Esophagus squamous epithelium (tissue), 5 donors: ENCODE results near the gene BOK. TPM values are rescaled to one million over a fixed set of nuclear protein-coding genes. Genes with fewer than 3 reads are reported as not detected.

Experiments
- DNase-seq: peaks from one replicate; lab custom pipeline; 2025; lab: John Stamatoyannopoulos, UW
- H3K27ac ChIP-seq, 4 donors: fragments of 200-600 bp; sonication (generic); one replicate each; pipeline ENCODE4 v1.5.1; 2016 to 2019; ENCODE audit warnings: mild to moderate bottlenecking in 1 of 4
- H3K27me3 ChIP-seq, 4 donors: fragments of 200-600 bp; sonication (generic); 1 replicate in 3 of 4; 2 replicates in 1 of 4; pipeline versions ENCODE4 v1.5.1 to v1.6.0; 2017 to 2021; ENCODE audit warnings: antibody characterized with exemption in 1 of 4
- H3K36me3 ChIP-seq, 3 donors: fragments of 200-600 bp; sonication (generic); one replicate each; pipeline ENCODE4 v1.5.1; 2016 to 2019
- H3K4me1 ChIP-seq, 3 donors: fragments of 200-600 bp; sonication (generic); one replicate each; pipeline ENCODE4 v1.5.1; 2017 to 2019
- H3K4me3 ChIP-seq, 4 donors: fragments of 200-600 bp; sonication (generic); 1 replicate in 3 of 4; 2 replicates in 1 of 4; pipeline ENCODE4 v1.5.1; 2016 to 2019; ENCODE audit warnings: mild to moderate bottlenecking in 2 of 4, moderate library complexity in 1 of 4
- H3K9me3 ChIP-seq, 3 donors: fragments of 200-600 bp; sonication (generic); one replicate each; pipeline ENCODE4 v1.5.1; 2016 to 2019
- POLR2A ChIP-seq, 4 donors: fragments of 450-650 bp; IDR thresholded peaks; one replicate each; pipeline ENCODE4 v1.6.1; 2017; ENCODE audit warnings: antibody characterized with exemption in 4 of 4, mild to moderate bottlenecking in 4 of 4, moderate library complexity in 3 of 4
- WGBS, 2 donors: methylation state at CpG; one replicate each; pipeline ENCODE4 v1.1.5; 2018; 5-methylcytosine and 5-hydroxymethylcytosine counted together
- intact Hi-C: fragments of 100-400 bp; cut with DNase I; formaldehyde crosslinking; loops from one replicate; pipeline ENCODE4 v1.15.0; 2022
- total RNA-seq, 4 donors: library from RNA; depleted of rRNA; stranded (reverse); fragments of >200 nt; gene quantifications; one replicate each; pipeline ENCODE4 v1.1.0, GENCODE V29; 2016
- TF ChIP-seq, protein P1 (sequence below), 6 experiments: fragments of 450-650 bp in 4 of 6; fragments of 200-600 bp in 2 of 6; sonication (generic) in 2 of 6; IDR thresholded peaks; one replicate each; pipeline ENCODE4 v1.5.1; 2016 to 2019; ENCODE audit warnings: antibody characterized with exemption in 6 of 6, mild to moderate bottlenecking in 4 of 6, moderate library complexity in 4 of 6
- donor health status: DM: yes; HTN: yes; CAD: no.

Gene BOK
- total RNA-seq, 4 donors from 2014 or later, result 35.5 to 57.1 (median 51.2) TPM

DNA sequence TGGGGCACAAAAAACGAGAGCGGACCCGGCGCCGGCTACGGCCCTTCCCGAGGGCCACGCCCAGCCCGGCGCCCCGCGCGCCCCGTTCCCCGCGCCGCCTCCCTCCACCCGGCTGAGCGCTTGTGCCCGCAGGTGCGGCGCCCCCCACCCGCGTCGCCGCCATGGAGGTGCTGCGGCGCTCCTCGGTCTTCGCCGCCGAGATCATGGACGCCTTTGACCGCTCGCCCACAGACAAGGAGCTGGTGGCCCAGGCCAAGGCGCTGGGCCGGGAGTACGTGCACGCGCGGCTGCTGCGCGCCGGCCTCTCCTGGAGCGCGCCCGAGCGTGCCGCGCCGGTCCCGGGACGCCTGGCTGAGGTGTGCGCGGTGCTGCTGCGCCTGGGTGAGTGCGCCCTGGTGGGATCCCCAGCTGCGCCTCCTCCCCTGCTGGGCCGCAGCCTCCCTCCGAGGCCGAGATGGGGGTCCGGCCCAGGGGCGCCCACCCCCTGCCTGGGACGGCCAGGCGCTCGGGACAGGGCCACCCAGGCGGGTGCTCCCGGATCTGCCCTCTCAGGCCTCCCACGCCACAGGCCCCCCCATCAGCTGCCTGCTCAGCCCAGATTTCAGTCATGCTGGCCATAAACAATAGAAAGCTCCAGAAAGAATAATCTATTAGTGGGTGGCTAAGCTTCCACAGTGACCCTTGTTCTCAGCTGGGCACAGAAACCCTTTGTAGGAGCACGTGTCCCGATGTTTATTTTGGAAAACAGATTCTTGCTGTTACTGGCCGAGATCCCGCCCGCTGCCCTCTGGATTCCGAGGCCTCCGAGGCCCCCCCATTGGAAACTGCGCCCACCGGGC lies 997 bp downstream of the BOK start:
- Histone ChIP-seq H3K4me3 (peak overlapping the region; percentile 58 to 84 (median 68)), H3K36me3 (peaks cover 0 to 19% (median 0%) of the 10 kb centered on the region in 3 donors), H3K27me3 (peaks cover 0 to 29% (median 0%) of the 10 kb centered on the region in 4 donors), H3K9me3 (peaks cover 0 to 4% (median 0%) of the 10 kb centered on the region in 3 donors), H3K4me1 (peaks cover 41 to 75% (median 45%) of the 10 kb centered on the region in 3 donors), H3K27ac (peak overlapping the region; percentile 82 to 90 (median 88))
- 0 to 1% methylated on average over 2 to 24 of the region's 78 CpGs for WGBS, 2 donors
- no peak for DNase-seq
- no peak for TF ChIP-seq POLR2A (IDR thresholded peaks at IDR 0.05)
- TF ChIP-seq, protein P1, sequence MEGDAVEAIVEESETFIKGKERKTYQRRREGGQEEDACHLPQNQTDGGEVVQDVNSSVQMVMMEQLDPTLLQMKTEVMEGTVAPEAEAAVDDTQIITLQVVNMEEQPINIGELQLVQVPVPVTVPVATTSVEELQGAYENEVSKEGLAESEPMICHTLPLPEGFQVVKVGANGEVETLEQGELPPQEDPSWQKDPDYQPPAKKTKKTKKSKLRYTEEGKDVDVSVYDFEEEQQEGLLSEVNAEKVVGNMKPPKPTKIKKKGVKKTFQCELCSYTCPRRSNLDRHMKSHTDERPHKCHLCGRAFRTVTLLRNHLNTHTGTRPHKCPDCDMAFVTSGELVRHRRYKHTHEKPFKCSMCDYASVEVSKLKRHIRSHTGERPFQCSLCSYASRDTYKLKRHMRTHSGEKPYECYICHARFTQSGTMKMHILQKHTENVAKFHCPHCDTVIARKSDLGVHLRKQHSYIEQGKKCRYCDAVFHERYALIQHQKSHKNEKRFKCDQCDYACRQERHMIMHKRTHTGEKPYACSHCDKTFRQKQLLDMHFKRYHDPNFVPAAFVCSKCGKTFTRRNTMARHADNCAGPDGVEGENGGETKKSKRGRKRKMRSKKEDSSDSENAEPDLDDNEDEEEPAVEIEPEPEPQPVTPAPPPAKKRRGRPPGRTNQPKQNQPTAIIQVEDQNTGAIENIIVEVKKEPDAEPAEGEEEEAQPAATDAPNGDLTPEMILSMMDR (IDR thresholded peaks at IDR 0.05), result no peak
- intact Hi-C loops, result no loop called here

DNA sequence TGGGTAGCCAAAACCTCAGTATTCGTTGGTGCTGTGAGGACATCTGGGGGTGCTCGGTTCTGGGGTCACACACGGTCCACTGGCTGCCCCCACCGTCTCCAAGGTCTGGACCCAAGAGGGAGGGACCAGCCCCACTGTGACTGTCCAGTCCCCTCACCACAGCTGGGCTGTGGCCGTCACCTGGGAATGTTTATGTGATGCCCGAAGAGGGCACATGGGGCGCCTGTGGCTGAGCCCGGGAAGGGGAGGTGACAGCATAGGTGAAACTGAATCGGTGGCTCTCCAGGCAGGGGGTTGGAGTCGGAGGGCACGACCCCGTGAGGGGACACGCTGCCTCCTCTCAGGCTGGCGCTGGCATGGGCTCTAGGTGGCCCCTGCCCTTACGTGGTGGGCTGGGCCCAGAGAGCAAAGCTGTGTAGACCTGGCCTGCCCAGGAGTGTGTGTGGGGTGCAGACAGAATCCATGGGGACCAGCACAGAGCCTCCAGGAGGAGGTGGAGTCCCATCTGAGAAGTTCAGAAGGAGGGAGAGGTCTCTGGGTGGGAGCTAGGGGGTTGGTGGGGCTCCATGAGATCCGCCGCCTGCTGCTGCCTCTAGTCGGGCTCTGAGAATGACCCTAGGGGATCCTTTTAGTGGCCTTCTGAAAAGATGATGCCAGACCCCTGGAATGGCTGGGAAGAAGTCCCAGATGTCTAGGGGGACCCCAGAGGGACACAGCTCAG lies 1.8 kb downstream of the BOK start:
- 40 to 46% methylated on average over 1 to 6 of the region's 18 CpGs for WGBS, 2 donors
- peaks cover 0 to 29% (median 0%) of the 10 kb centered on the region in 4 donors for H3K27me3 ChIP-seq
- peaks cover 0 to 4% (median 0%) of the 10 kb centered on the region in 3 donors for H3K9me3 ChIP-seq
- peaks cover 45 to 82% (median 49%) of the 10 kb centered on the region in 3 donors for H3K4me1 ChIP-seq
- no peak for TF ChIP-seq POLR2A (IDR thresholded peaks at IDR 0.05)
- TF ChIP-seq, protein P1 (IDR thresholded peaks at IDR 0.05), result no peak
- peak overlapping the region; percentile 58 to 84 (median 68) for H3K4me3 ChIP-seq
- no peak for DNase-seq
- intact Hi-C loops, result no loop called here
- H3K27ac ChIP-seq, result peak overlapping the region; percentile 82 to 90 (median 88)
- H3K36me3 ChIP-seq, result peaks cover 0 to 19% (median 0%) of the 10 kb centered on the region in 3 donors

DNA sequence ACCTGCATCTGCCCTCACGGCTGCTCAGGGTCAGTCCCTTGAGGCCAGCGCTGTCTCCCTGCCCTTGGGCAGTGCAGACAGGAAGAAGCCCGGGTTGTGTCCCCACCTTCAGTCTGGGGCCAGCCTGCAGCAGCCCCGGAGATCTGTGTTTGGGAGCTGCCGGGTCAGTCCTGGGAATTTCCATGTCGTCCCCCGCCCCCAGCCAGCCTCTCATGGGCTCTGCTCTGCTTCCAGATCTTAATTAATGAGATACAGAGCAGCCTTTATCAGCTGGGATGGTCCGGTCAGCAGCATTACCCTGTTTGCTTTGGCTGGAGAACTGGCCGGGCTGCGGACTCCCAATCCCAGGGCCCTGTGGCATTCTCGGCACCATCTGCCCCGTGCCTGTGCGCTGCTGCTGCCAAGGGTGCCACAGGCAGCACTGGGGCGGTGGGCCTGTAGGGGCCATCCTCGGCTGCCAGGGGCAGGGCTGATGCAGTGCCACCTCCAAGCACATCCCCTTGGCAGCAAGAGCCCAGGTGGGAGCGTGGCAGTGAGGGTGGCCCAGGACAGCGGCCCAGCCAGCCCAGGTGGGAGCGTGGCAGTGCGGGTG lies 2.4 kb downstream of the BOK start:
- H3K27ac ChIP-seq, result peak overlapping the region; percentile 82 to 90 (median 88)
- TF ChIP-seq POLR2A (IDR thresholded peaks at IDR 0.05), result no peak
- TF ChIP-seq, protein P1 (IDR thresholded peaks at IDR 0.05), result no peak
- peaks cover 0 to 4% (median 0%) of the 10 kb centered on the region in 3 donors for H3K9me3 ChIP-seq
- peaks cover 0 to 19% (median 0%) of the 10 kb centered on the region in 3 donors for H3K36me3 ChIP-seq
- H3K4me1 ChIP-seq, result peaks cover 45 to 79% (median 49%) of the 10 kb centered on the region in 3 donors
- DNase-seq, result no peak
- H3K27me3 ChIP-seq, result peaks cover 0 to 26% (median 0%) of the 10 kb centered on the region in 4 donors
- WGBS, 2 donors, result 60% methylated on average over 1 of the region's 19 CpGs; no CpG with 5 or more reads in 1 of the 2 donors
- intact Hi-C loops, result no loop called here
- H3K4me3 ChIP-seq, result peak overlapping the region; percentile 58 to 84 (median 68)

DNA sequence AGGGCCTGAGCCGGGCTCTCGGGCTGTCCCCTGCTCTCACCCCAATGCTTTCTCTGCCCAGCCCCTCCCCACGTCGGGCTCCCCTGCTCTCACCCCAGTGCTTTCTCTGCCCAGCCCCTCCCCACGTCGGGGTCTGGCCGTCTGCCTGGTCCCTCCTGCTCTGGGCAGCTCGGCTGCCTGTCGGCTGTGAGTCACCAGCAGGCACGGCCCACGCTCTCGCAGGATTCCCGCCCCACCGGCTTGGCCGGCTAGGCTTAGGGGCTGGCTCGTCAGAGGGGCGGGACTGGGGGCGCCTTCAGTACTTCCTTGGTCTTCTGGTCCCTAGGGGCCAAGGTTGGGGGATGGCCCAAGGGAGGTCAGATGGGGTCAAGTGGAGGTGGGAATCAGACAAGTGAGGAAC lies 3.3 kb downstream of the BOK start:
- 23% methylated on average over 11 of the region's 18 CpGs; no CpG with 5 or more reads in 1 of the 2 donors for WGBS, 2 donors

More for the DNA sequence above, 3.3 kb downstream of the BOK start:
- Histone ChIP-seq H3K27ac (peak overlapping the region; percentile 51 to 90 (median 74)), H3K36me3 (peaks cover 0 to 25% (median 0%) of the 10 kb centered on the region in 3 donors), H3K4me3 (peak overlapping the region; percentile 14 to 84 (median 46)), H3K4me1 (peaks cover 45 to 74% (median 49%) of the 10 kb centered on the region in 3 donors), H3K27me3 (peaks cover 0 to 26% (median 0%) of the 10 kb centered on the region in 4 donors), H3K9me3 (peaks cover 0 to 4% (median 0%) of the 10 kb centered on the region in 3 donors)
- intact Hi-C loops, result no loop called here
- TF ChIP-seq, protein P1 (IDR thresholded peaks at IDR 0.05), result no peak
- peak in 1 of 4 donors; percentile 10 for TF ChIP-seq POLR2A (IDR thresholded peaks at IDR 0.05)
- no peak for DNase-seq
